ENCODE results near the gene IZUMO2. TPM values are rescaled to one million over a fixed set of nuclear protein-coding genes. Genes with fewer than 3 reads are reported as not detected.
A peak's percentile ranks its signal among the peaks of the same experiment; 100 is the strongest.

IZUMO2 gene
- total RNA-seq: not detected

DNA sequence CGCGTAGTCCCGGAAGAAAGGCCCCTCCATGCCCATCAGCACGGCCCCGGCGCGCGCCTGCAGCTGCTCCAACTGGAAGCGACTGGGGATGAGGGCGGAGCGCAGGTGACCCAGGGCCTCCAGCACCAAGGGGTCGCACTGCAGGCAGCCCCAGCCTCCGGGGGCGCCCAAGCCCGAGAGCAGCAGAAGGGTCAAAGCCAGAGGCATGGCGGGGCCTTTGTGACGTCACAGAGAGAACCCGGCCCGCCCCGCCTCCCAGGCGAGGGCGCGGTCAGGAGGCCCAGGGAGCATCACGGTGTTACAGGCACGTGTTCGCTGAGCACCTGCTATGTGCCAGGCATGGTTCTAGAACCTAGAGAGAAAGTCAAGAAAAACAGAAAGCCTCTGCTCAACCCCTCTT is at the start of gene IZUMO2:
Gene IZUMO2 (minus strand): TSS at position 294 of the 400 bp plus-strand sequence. CDS start 87 bp downstream, at position 207.
- DNase-seq (ENCODE audit: low spot score) (no peak), ATAC-seq (no peak)

DNA sequence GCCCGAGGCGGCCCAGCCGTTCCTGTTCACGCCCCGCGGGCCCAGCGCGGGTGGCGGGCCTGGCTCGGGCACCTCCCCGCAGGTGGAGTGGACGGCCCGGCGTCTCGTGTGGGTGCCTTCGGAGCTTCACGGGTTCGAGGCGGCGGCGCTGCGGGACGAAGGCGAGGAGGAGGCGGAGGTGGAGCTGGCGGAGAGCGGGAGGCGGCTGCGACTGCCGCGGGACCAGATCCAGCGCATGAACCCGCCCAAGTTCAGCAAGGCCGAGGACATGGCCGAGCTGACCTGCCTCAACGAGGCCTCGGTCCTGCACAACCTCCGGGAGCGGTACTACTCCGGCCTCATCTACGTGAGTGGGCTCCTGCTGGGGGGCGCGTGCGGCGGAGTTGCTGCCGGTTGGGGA is 47.3 kb upstream of the IZUMO2 start:
- ATAC-seq (no peak), DNase-seq (ENCODE audit: low spot score) (no peak)

DNA sequence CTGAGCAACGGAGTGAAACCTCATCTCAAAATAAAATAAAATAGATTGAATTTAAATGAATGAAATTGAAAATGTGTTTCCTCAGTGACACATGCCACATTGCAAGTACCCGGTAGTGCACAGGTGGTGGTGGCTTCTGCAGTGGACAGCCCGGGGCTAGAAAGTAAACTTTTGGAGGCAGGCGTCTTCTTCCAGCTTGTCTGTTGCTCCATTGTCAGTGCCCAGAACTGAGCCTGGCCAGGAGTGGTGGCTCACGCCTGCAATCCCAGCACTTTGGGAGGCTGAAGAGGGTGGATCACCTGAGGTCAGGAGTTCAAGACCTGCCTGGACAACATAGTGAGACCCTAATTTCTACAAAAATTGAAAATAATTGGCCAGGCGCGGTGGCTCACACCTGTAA is 46.0 kb upstream of the IZUMO2 start:
- no peak for DNase-seq (ENCODE audit: low spot score)
- ATAC-seq: no peak

DNA sequence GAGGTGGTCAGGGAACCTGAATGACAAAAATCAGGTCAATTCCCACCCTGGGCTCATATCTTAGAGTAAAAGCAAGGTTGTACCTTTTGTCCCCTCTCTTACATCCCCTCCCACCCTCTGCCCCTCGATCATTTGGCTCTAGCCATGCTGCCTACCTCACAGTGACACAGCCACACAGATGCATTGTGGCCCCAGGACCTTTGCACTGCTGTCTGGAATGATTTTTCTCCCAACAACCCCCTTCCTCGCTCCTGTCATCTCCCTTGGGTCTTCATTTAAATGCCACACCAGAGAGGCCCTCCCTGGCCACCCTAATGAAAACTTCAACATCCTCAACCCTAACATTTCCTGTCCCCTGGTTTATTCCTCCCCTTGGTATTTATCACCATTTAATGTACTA is 44.6 kb upstream of the IZUMO2 start:
- ATAC-seq (no peak), DNase-seq (ENCODE audit: low spot score) (no peak)

DNA sequence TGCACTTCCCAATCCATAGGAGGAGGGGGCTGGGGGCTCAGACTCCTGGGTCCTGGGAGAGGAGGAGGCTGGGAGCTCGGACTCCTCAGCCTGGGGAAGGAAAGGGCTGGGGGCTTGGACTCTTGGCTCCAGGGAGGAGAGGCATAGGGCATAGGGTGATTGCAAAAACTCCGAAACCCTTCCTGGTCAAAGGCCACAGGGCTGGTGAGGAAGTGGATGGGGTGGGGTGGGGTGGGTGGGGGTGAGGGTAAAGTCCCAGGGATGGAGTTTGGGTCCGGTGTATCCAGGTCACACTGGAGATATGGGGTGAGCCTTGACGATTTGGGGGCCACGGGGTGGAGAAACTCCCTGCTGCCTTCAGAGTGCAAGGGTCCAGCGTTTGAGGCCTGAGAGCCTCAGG is 43.1 kb upstream of the IZUMO2 start:
- peak; percentile 2 for ATAC-seq
- DNase-seq (ENCODE audit: low spot score): no peak

DNA sequence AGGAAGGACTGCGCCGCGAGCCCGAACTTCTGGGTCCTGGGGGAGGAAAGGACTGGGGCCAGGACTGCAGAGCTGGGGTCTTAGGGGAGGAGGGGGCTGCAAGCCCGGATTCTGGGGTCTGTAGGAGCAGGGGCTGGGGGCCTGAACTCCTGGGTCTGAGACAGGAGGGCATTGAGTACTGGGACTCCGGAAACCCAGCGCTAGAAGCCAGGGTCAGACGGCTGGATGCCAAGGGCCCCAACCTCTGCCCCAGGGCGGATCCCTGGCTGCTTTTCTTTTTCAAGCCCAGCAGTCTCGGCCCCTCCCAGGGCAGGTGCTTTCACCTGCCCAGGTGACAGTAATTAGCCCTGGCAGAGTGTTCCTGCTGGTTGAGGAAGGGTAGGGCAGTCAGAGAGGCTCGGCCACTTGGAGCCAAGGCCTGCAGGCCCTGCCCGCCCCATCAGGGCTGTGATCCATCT is 42.6 kb upstream of the IZUMO2 start:
- DNase-seq (ENCODE audit: low spot score): peak; percentile 84
- ATAC-seq: peak; percentile 59

DNA sequence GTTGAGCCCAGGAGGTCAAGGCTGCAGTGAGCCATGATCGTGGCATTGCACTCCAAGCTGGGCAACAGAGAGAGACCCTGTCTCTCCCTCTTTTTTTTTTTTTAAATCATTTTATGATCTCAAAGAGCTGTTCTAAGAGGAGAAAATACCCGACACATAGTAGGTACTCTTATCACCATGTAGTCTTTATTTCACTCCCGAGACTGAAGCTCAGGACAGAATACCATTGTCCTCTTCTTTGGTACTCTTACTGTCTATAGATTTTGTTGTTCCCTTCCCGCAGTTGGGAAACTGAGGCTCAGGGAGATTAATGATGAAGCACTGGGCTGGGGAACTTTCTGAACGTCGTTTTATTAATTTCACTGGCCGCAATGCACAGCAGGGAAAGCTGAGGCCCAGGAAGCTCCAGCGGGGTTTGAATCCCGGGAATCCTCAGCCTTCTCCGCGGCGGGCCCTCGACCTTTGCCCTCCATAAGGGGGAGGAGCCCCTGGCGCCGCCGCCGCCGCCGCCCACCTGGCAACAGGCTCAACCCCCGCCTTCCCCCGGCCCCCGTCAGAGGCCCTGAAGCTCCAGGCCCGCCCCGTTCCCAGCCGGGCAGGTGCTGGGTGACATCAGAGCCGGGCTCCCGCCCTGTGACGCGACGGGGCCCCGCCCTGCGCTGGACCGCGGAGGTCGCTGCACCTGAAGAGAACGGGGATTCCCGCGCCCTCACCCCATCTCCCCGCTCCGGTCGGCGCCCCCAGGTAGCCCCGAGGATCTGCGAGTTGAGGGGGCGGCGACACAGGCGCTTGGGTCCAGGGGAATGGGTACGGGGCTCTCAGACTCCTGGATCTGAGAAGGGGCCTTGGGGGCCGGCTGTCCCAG is 42.0 kb upstream of the IZUMO2 start:
- DNase-seq (ENCODE audit: low spot score) (peak; percentile 95), ATAC-seq (peak; percentile 80)

DNA sequence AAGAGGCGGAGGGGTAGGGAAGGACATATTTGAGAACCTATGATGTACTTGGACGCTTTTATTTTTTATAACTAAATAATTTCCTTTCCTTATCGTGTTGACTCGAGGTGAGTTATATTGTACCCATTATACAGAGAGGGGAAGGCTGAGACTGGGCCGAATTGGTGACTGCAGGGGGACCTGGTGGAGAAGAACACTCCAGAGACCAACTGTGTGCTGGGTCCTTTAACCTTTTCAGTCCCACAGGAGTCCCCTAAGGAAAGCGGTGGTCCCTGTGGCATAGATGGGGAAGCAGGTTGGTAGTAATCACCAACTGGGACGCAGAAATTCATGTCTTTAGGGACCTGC is 41.0 kb upstream of the IZUMO2 start:
- no peak for ATAC-seq
- DNase-seq (ENCODE audit: low spot score): no peak

DNA sequence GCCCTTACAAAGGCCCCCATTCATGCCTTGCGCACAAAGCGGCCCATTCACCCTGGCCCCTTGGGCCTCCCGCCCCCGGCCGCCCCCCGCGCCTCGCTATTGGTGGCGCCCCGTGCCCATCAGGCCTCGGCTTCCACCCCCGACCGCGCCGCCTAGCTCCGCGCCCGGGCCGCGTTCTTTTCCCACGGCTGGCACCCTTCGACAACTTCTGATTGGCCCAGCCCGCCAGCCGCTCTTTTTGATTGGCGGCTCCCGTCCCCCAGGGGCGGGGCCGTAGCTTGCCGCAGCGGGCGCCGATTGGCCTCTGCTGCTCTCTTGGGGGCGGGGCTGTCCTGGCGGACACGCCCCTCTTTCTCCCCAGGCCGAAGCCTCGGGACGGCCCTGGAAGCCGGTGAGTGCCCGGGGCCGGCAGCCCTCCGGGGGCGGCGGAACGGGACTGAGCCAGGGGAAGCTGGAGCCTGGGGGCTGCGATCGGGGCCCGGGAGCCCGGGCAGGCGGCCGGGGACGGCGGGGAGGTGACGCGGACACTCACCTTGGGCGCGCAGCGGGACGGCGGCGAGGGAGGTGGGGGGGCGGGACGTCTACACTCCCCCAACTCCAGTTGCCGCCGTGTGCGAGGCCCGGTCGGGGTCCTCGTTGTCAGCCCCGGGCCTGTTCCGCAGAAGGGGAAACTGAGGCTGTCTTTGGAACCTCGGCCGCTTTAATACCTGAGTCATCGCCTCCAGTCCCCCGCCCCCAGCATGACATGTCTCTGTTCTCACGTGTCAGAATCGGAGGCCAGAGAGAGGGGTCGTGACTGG is 40.4 kb upstream of the IZUMO2 start, which contains the start of gene MYH14:
Gene MYH14 (plus strand): TSS at position 342 of the 800 bp plus-strand sequence. CDS start 6,744 bp downstream, outside the sequence.
- peak; percentile 81 for ATAC-seq
- DNase-seq (ENCODE audit: low spot score): peak; percentile 97

DNA sequence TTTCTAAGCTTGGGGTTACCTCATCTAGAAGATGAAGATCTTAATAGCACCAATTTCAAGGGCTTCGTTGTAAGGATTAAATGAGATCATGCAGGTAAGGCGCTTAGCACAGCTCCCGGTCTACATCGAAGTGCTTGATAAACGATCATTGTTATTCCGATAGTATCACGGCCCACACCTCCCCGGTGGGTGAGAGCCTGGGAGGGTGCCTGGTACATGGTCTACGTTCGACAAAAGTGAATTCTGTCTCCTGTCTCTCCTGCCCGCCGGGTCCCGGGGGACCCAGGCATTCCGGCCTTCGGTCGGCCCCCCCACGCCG is 39.8 kb upstream of the IZUMO2 start:
- ATAC-seq (no peak), DNase-seq (ENCODE audit: low spot score) (no peak)

DNA sequence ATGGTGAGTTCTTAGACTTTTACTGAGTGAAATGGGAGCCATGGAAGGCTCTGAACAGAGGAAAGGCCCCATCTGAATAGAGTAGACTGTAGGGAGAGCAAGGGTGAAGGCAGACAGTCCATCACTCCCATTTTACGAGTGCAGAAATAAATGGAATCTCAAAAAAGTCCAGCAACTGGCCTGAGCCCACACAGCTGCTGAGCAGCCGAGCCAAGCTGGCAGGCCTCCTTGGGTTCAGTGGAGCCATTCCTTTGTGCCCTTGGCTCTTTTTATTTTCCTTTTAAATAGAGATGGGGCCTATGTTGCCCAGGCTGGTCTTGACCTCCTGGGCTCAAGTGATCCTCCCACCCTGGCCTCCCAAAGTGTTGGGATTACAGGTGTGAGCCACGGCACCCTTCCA is 39.3 kb upstream of the IZUMO2 start:
- no peak for DNase-seq (ENCODE audit: low spot score)
- ATAC-seq: no peak

DNA sequence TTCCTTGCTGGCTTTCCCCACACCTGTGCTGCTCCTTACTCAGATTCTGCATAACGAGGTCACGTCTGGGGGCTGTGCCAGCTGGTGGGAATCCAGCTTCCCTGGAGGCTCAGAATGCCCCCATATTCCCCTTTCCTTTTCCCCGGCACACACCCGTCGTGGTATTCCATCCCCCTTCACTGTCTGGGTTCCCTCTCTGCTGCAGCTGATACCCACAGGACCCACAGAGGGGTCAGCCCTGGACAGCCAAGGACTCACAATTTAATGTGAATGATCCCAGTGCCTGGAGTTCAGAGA is 36.1 kb upstream of the IZUMO2 start:
- DNase-seq (ENCODE audit: low spot score): no peak
- ATAC-seq: no peak

DNA sequence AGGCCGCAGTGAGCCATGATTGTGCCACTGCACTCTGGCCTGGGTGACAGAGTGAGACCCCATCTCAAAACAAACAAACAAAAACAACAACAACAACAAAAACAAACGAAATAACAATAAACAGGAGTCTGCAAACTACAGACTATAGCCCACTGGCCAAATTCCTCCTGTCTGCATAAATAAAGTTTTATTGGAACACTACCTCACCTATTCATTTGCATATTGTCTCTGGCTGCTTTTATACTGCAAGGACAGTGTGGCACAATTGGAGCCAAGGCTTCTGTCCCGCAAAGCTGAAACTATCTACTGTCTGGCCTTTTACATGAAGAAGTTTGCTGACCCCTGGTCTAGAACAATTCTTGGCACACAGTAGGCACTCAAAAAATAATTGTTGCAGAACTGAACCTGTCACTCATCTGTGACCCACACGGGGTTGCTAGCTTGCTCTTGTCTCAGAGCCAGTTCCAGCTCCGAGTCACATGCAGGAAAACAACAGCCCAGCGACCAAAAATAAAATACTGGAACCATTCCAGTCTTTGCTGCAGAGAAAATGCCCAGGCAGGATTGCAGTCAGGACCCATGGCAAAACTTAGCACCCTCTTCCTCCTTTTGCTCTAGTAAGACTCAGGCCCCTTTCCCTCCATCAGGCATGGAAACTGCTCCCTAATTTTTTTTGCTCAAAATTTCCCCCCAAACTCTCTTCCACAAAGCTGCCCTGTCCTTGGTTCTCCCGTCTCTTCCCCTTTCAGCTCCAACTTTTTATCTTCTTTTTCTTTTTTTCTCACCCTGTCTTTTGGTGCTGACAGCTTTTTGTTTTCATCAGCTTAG is 35.6 kb upstream of the IZUMO2 start:
- no peak for ATAC-seq
- DNase-seq (ENCODE audit: low spot score): no peak

DNA sequence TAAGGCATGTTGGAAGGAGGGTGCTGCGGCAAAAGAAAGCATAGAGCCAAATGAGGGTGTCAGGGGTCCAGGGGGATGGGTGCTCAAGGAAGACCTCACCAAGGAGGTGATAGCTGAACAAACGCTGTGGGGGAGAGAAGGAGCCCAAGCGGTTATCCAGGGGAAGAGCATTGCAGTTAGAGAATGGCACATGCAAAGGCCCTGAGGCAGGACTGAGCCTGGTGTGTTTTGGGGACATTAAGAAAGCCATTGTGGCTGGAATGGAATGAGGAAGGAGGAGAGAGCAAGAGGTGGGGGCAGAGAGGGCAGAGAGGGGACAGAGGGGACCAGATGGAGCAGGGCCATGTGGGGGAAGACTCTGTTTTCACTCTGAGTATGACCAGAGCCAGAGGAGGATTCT is 34.3 kb upstream of the IZUMO2 start:
- no peak for ATAC-seq
- DNase-seq (ENCODE audit: low spot score): no peak

DNA sequence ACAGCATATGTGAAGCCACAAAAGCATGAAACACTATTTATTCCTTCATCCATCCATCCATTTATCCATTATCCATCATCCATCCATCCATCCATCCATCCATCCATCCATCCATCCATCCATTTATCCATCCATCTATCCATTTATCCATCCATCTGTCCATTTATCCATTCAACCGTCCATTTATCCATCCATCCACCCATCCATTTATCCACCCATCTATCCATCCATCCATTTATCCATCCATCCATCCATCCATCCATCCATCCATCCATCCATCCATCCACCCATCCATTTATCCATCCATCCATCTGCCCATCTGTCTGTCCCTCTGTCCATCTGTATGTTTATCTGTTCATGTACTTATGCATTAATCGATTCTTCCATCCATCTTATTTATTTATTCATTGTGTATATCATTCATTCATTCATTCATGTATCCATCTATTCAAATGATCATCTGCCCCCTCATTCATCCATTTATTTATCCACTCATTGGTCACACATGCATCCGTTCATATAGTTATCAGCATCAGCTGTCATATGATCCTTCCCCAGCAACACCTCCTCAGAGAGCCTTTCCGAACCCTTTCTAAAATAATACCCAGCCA is 33.3 kb upstream of the IZUMO2 start:
- ATAC-seq (no peak), DNase-seq (ENCODE audit: low spot score) (no peak)

DNA sequence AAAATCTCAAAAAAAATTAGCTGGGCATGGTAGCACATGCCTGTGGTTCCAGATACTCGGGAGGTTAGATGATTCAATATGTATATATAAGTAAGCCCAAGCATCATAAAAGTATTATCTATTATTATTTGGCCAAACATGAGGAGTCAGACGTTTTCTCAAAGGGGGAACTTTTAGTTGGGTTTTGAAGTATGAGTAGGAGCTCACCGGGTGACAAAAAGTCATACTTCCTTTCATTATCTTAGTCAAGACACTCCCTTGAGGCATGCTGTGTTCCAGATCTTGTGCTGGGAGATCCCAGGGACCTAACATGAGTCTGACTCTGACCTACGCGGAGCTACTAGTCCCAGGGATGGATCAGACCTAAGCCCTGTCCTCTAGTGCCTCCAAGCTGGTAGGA is 32.1 kb upstream of the IZUMO2 start:
- ATAC-seq (no peak), DNase-seq (ENCODE audit: low spot score) (no peak)

DNA sequence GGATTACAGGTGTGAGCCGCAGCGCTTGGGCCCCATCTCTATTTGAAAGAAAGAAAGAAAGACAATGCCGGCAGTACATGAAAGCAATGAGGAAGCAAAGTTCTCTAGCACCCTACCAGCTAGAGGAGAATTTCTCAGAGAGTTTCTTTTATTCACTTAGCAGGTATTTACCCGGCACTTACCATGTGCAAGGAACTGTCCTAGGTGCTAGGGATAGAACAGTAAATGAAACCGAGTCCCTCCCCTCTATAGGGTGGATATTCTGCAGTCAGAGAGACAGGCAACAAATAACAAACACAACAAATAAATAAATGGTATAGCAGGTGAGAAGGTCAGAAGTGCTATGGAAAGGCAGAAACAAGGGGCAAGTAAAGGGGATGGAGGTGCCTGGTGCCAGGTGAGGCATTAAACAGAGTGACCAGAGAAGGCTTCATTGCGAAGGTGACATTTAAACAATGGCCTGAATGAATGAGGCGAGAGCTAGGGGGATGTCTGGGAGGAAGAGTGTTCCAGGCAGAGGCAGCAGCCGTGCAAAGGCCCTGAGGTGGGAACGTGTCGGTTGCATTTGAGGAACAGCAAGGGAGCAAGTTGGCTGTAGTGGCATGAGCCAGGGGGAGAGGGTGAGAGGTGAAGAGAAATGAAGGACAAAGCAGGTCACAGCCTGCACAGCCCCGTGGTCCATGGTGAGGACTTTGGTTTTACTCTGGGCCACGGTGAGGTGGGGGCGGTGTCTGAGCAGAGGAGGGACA is 29.6 kb upstream of the IZUMO2 start:
- DNase-seq (ENCODE audit: low spot score): no peak
- no peak for ATAC-seq

DNA sequence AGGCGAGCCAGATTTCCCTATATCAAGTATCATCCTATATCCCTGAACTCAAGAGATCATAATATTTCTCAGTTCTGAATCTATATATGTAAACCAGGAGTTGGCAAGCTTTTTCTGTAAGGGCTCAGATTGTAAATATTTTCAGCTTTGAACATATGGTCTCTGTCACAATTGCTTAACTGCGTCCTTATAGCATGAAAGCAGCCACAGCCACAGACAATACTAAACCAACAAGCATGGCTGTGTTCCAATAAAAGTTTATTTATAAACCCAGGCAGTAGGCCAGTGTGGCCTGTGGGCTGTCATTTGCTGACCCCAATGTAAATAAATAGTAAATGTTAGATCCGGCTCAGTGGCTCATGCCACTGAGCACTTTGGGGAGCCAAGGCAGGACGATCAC is 28.1 kb upstream of the IZUMO2 start:
- DNase-seq (ENCODE audit: low spot score) (no peak), ATAC-seq (no peak)

DNA sequence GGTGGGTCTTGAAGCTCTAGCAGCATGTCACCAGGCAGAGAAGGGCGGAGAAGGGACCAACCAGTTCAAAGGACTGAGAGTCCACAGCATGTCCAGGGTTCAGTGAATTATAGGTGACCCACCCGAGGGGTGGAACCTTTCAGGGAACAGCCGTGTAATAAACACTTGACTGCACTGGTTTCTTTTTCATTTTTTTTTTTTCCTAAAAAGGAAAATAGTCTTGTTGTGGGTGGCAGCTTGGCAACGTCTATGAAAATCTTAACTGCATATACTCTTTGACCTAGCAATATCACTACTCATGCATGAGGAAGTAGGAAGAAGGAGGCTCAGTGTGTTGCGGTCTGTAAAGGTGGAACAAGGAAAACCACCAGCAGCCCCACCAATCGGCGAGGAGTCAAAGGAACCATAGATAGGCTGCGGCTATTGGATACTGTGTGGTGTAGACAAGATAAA is 27.4 kb upstream of the IZUMO2 start:
- ATAC-seq (no peak), DNase-seq (ENCODE audit: low spot score) (no peak)

DNA sequence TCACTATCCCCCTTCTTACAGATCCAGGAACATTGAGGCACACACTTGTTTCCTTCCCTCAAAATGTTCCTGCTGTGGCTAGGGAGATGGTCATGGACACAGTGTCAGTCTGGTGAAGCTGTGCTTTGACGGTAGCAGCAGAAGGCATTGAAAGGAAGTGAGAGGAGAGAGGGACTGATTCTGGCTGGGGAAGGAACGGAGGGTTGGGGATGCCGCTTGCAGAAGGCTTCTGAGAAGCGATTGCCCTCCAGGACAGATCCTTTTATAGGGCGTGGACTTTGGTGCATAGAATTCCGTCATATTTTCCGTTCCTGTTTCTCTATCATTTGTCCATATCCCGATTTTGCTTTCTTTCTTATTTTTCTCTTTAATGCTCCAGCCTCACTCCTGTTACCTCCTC is 26.2 kb upstream of the IZUMO2 start:
- no peak for ATAC-seq

More for the DNA sequence above, 26.2 kb upstream of the IZUMO2 start:
- no peak for DNase-seq (ENCODE audit: low spot score)
